GM21526 (cell line): ENCODE data around the gene PRCD.

Experiments used
- ATAC-seq: cut with Tn5 transposase; IDR thresholded peaks from one replicate; pipeline ENCODE4 v1.9.1; 2021; ENCODE audit warnings: moderate library complexity; ENCODE audit not compliant: unreplicated experiment, low FRiP score

Gene PRCD

GRCh38 chr17:76566988-76567431 lies 27.2 kb downstream of the PRCD start:
- ATAC-seq, result no peak

- ATAC-seq, result no peak
These were observed 28.0 kb downstream of the PRCD start for GRCh38 chr17:76567634-76568432.

GRCh38 chr17:76568811-76569221 lies 29.0 kb downstream of the PRCD start:
- no peak for ATAC-seq

GRCh38 chr17:76569607-76570279 lies 29.9 kb downstream of the PRCD start:
- no peak for ATAC-seq

- no peak for ATAC-seq
These were observed 30.6 kb downstream of the PRCD start for GRCh38 chr17:76570457-76570856.

- ATAC-seq, result no peak
These were observed 31.1 kb downstream of the PRCD start for GRCh38 chr17:76570877-76571471.

- ATAC-seq, result no peak
These were observed 32.5 kb downstream of the PRCD start for GRCh38 chr17:76572201-76572910.

DNA sequence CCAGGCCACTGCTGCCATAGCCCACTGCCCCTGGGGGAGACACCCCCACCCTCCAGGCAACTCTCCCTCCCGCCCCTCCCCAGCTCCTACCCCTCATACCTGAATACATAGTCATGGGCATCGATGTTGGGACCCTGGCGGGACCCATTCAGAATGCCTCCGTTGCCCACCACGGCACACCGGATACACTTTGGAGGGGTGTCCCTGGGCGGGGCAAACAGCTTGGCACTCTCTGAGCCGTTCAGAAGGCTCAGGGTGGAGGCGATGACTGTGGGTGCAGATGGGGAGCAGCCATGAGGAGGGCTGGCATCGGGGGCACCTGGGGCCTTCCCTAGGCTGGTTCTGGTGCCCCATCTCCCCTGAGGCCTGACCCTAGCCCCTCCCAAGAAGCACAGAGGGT lies 33.3 kb downstream of the PRCD start:
- ATAC-seq, result no peak

DNA sequence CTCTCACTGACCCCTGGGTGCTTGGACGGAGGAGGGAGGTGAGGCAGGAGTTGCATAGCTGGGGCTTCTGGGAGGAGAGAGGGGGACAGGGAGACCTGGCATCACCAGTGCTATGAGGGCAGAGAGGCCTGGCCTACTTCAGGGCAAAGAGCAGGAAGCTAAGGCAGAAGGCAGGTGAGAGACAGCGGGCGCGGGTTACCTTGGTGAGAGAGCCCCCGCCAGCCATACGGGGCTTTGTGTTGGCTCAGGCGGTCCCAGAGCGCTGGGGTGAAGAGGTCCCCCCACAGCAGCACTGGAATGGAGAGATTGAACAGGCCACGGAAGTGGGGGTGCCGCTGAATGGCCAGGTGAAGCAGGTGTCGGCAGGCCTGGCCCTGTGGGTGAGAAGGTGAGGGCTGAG lies 34.3 kb downstream of the PRCD start:
- ATAC-seq, result no peak

DNA sequence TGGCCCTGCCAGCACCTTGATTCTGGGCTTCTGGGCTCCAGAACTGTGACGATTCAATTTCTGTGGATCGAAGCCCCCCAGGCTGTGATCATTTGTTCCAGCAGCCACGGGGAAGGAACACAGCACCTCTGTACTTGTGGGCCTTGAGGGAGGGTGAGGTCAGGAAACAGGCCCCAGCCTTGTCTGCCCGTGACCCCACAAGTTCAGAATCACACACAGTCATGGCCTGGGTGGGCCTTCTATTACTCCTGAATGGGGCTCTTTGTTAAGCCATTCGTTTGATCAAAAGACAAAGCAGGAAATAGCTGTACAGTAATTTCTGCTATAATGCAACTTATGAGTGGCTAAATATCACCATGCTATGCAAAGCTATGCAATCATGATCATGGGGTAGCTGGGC lies 35.7 kb downstream of the PRCD start:
- ATAC-seq, result no peak

GRCh38 chr17:76576189-76576588 lies 36.3 kb downstream of the PRCD start:
- ATAC-seq, result no peak

- no peak for ATAC-seq
These were observed 38.0 kb downstream of the PRCD start for GRCh38 chr17:76577876-76578275.

DNA sequence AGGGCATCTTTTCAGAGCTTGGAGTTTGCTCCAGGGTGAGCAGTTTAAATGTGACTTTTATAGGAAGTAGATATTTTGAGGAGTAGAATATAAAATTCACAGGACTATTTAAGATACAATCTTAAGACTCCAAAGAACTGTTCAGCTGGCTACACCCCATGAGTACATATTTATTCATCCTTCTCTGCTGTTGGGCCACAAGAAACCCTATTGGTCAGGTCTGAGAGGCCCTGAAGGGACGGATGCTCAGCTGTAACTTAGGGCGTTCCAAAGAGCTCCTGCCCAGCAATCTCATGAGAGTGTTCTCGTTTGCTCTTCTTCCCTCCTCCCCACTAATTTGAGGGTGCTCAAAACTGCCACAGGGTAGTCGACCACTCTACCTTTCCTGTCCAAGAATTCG lies 38.5 kb downstream of the PRCD start:
- no peak for ATAC-seq

DNA sequence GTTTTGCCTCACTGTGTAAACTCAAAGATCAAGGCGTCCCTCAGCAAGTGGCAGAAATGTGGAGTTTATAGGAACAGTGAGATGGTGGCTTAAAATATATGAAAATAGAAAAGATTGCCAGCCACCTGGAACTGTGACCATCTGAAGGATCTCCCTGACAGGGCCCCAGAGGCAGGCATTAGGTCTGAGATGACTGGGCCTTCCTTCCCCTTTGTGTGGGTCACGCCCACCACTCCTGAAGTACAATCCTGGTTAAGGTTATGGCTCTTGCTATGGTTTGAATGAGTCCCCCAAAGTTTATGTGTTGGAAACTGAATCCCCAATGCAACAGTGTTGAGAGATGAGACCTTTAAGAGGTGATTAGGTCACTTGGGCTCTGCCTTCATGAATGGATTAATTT lies 39.4 kb downstream of the PRCD start:
- ATAC-seq, result no peak

DNA sequence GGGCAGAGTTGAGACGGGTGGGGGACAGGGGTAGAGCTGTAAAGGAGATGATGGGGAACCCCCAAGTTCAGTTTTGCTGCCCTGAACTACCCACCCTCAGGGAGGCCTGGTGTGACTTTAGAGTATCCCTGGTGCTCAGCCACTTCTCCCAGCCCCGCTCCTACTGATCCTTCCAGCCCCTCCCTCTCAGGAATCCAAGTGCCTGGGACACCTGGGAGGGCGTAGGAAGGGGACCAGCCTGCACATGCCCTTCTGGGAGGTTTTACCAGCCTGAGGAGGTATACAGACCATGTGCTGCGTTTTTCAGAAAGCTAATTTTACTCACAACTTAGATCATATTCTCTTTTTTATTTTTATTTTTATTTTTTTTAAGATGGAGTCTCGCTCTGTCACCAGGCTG lies 41.7 kb downstream of the PRCD start:
- no peak for ATAC-seq

DNA sequence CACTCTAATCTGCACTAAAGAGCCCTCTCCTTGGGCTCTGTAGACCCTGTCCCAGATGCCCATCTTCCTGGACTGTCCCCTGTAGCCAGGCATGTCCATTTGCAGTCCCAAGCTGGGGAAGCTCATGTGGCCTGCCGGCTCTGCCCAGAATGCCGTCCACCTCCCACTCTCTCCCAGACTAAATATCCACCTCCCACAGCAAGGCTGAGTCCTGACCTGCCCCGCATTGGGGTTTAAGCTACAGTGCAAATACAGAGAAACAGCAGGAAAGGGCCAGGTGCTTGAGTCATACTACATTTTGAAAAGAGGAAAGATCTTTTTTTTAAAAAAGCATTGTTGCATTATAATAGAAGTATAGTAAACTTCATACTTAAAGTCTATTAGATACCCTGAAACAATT lies 42.8 kb downstream of the PRCD start:
- ATAC-seq, result no peak

GRCh38 chr17:76584427-76585032 lies 44.7 kb downstream of the PRCD start:
- no peak for ATAC-seq

- ATAC-seq, result no peak
These were observed 45.3 kb downstream of the PRCD start for GRCh38 chr17:76585033-76585648.

- no peak for ATAC-seq
These were observed 46.1 kb downstream of the PRCD start, which contains the start of gene ST6GALNAC2 for GRCh38 chr17:76585649-76586593. Gene ST6GALNAC2 (minus strand): TSS chr17:76585860. CDS start chr17:76585808, 52 bp downstream.
